ENCODE data around the gene RRP15. TPM values are rescaled to one million over a fixed set of nuclear protein-coding genes. Genes with fewer than 3 reads are reported as not detected.

The RRP15 gene
- total and polyA plus RNA-seq, 2 donors from 2014 or later = 5.9 to 21.4 TPM

DNA sequence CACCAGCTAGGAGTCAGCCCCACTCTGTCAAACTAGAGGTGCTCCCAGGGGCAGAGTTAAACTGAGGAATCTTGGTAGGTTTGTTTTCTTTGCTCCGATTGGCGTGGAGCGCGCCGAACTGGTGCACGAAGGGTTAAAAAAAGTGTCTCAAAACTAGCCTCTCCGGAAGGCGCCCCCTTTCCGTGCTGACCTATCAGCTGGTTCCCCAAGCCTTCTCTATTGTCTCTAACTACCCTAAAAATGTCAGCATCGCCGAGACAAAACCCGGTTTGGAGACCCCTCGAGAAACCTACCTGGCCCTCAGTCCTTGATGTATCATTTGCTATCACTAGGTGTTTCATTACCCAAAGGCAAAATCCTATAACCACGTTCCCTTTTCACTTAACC, 62.2 kb downstream of the RRP15 start:
- Histone ChIP-seq H3K36me3 (ENCODE audit: control insufficient read depth in 2 of 3, insufficient read depth in 3 of 3, low read length in 3 of 3) (no peaks in the 10 kb centered on the region), H3K4me3 (ENCODE audit: low read length in 3 of 3) (peak overlapping the region; percentile 73 to 78 (median 75)), H3K9ac (ENCODE audit: low read length in 3 of 3) (peak overlapping the region; percentile 49 to 66 (median 56)), H3K27ac (ENCODE audit: low read depth in 2 of 2, low read length in 2 of 2) (peak overlapping the region; percentile 7 to 71), H3K4me1 (ENCODE audit: control insufficient read depth in 2 of 3, insufficient read depth in 2 of 3, low read depth in 1 of 3, low read length in 3 of 3) (peaks cover 0 to 7% (median 0%) of the 10 kb centered on the region in 3 donors), H3K9me3 (ENCODE audit: control insufficient read depth in 2 of 3, insufficient read depth in 1 of 3, low read length in 3 of 3) (no peaks in the 10 kb centered on the region), H3K27me3 (ENCODE audit: control insufficient read depth, insufficient read depth, low read length) (no peaks in the 10 kb centered on the region)
- TF ChIP-seq, protein P1, sequence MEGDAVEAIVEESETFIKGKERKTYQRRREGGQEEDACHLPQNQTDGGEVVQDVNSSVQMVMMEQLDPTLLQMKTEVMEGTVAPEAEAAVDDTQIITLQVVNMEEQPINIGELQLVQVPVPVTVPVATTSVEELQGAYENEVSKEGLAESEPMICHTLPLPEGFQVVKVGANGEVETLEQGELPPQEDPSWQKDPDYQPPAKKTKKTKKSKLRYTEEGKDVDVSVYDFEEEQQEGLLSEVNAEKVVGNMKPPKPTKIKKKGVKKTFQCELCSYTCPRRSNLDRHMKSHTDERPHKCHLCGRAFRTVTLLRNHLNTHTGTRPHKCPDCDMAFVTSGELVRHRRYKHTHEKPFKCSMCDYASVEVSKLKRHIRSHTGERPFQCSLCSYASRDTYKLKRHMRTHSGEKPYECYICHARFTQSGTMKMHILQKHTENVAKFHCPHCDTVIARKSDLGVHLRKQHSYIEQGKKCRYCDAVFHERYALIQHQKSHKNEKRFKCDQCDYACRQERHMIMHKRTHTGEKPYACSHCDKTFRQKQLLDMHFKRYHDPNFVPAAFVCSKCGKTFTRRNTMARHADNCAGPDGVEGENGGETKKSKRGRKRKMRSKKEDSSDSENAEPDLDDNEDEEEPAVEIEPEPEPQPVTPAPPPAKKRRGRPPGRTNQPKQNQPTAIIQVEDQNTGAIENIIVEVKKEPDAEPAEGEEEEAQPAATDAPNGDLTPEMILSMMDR (IDR thresholded peaks at IDR 0.05; ENCODE audit: borderline replicate concordance, extremely low read depth, insufficient read depth) = no peak
- DNase-seq = peak in 4 of 5 donors; percentile 40 to 59 (median 54)
- FAIRE-seq = no peak
- intact Hi-C loops (cut with DNase I) = loop anchor here (10.0 kb wide), 1 partner anchor 167 kb away; no protein-coding TSS in a partner anchor

- TF ChIP-seq, protein P1 (IDR thresholded peaks at IDR 0.05; ENCODE audit: borderline replicate concordance, extremely low read depth, insufficient read depth) = no peak
- Histone ChIP-seq H3K27me3 (ENCODE audit: control insufficient read depth, insufficient read depth, low read length) (no peaks in the 10 kb centered on the region), H3K27ac (ENCODE audit: low read depth in 2 of 2, low read length in 2 of 2) (peak overlapping the region; percentile 5 to 71), H3K4me1 (ENCODE audit: control insufficient read depth in 2 of 3, insufficient read depth in 2 of 3, low read depth in 1 of 3, low read length in 3 of 3) (peaks cover 0 to 7% (median 0%) of the 10 kb centered on the region in 3 donors), H3K9ac (ENCODE audit: low read length in 3 of 3) (peak overlapping the region in 2 of 3 donors; percentile 49 to 66), H3K36me3 (ENCODE audit: control insufficient read depth in 2 of 3, insufficient read depth in 3 of 3, low read length in 3 of 3) (no peaks in the 10 kb centered on the region), H3K9me3 (ENCODE audit: control insufficient read depth in 2 of 3, insufficient read depth in 1 of 3, low read length in 3 of 3) (no peaks in the 10 kb centered on the region), H3K4me3 (ENCODE audit: low read length in 3 of 3) (peak overlapping the region; percentile 73 to 78 (median 75))
- DNase-seq (peak in 3 of 5 donors; percentile 26 to 79 (median 61)), FAIRE-seq (no peak)
- intact Hi-C loops (cut with DNase I) = loop anchor here (10.0 kb wide), 1 partner anchor 167 kb away; no protein-coding TSS in a partner anchor
Measured at GRCh38 chr1:218347723-218348627, 62.9 kb downstream of the RRP15 start.

- Histone ChIP-seq H3K4me3 (ENCODE audit: low read length in 3 of 3) (peak overlapping the region; percentile 8 to 23 (median 18)), H3K4me1 (ENCODE audit: control insufficient read depth in 2 of 3, insufficient read depth in 2 of 3, low read depth in 1 of 3, low read length in 3 of 3) (peaks cover 0 to 7% (median 0%) of the 10 kb centered on the region in 3 donors), H3K27ac (ENCODE audit: low read depth in 2 of 2, low read length in 2 of 2) (no peak overlapping the region), H3K27me3 (ENCODE audit: control insufficient read depth, insufficient read depth, low read length) (no peaks in the 10 kb centered on the region), H3K9ac (ENCODE audit: low read length in 3 of 3) (no peak overlapping the region), H3K9me3 (ENCODE audit: control insufficient read depth in 2 of 3, insufficient read depth in 1 of 3, low read length in 3 of 3) (no peaks in the 10 kb centered on the region), H3K36me3 (ENCODE audit: control insufficient read depth in 2 of 3, insufficient read depth in 3 of 3, low read length in 3 of 3) (no peaks in the 10 kb centered on the region)
- DNase-seq (no peak), FAIRE-seq (no peak)
- intact Hi-C loops (cut with DNase I) = loop anchor here (10.0 kb wide), 1 partner anchor 166 kb away; no protein-coding TSS in a partner anchor
- TF ChIP-seq, protein P1 (IDR thresholded peaks at IDR 0.05; ENCODE audit: borderline replicate concordance, extremely low read depth, insufficient read depth) = no peak
Measured at GRCh38 chr1:218348628-218349071, 63.6 kb downstream of the RRP15 start.
